ENCODE measurements around the gene NEK8.
"Not testable (repeated sequence)": the region's sequence is repeated elsewhere in the genome, so short reads cannot be mapped to it uniquely, and the experiment has no call there.

NEK8 gene

DNA sequence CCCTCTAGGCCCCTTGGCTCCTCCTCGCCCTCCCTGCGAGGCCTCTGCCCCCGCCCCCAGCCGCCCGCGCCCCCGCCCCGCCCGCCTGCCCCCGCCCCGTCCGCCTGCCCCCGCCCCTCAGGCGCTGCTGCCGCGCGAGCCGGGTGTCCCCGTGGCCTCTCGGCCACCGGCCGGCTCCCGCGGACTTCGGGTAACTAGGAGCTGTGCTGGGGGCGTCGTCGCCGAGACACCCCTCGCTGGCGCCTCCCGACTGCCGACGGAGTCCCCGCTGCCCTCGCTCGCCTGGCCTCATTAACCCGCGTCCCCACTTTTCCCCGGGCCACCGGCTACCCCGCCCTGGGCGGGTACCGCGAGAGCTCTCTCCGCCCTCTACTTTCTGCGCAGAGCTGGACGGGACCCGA lies 2.4 kb upstream of the NEK8 start, which contains the start of gene TLCD1:
TLCD1 (minus strand) TSS at position 8 of the 401 bp plus-strand sequence. CDS start 136 bp downstream, outside the sequence.
- H3K4me1 ChIP-seq (ENCODE audit: control insufficient read depth, insufficient read depth, low read length) = peaks cover 46% of the 10 kb centered on the region
- peaks cover 22 to 27% of the 10 kb centered on the region in 2 donors for H3K36me3 ChIP-seq (ENCODE audit: control insufficient read depth in 2 of 2, insufficient read depth in 2 of 2, low read length in 2 of 2)
- peak within 1 kb of the TSS; percentile 43 to 51 for H3K9ac ChIP-seq (ENCODE audit: low read length in 2 of 2)

DNA sequence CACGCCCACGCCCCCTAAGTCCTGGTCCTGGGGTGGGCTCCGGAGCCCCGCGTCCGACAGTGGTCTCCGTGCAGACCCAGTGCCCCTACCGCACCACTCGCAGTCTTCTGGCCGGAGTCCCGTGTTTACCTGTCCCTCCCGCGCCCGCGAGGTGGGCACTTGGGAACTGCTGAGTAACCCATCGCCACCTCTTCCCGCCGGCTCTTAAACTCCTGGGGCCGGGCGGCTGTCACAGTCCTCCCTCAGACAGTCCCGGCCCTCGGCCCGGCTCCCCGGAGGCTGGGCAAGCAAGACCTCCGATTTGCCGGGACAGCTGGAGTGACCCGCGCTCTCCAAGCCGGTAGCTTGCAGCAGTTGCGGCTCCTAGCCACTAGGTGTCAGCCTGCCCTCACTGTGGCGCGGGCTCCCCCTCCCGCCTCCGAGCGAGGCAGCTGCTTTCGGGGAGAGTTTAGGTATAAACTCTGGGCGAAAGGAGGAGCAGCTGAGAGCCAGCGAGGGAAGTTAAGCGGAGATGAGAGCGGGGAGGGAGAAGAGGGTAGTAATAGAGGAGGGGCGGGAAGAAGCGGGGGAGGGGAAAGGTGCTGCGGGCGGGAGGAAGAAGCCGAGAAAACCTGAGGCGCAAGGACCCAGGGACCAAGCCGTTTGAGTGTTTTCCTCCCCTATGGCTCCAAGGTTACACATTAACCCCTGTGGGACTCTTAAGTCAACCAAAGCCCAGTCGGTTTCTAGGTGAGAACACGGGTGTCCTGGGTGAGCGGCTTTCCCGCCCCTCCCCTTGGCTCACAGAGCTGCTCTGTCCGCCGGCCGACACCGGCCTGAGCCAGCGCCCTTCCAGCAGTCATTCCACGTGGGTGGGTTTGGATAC lies 1.7 kb upstream of the NEK8 start:
- Histone ChIP-seq H3K9ac (ENCODE audit: low read length in 2 of 2) (peak overlapping the region; percentile 43 to 51), H3K4me1 (ENCODE audit: control insufficient read depth, insufficient read depth, low read length) (peaks cover 39% of the 10 kb centered on the region), H3K9me3 (ENCODE audit: control insufficient read depth in 2 of 2, low read length in 2 of 2) (no peaks in the 10 kb centered on the region), H3K36me3 (ENCODE audit: control insufficient read depth in 2 of 2, insufficient read depth in 2 of 2, low read length in 2 of 2) (peaks cover 22% of the 10 kb centered on the region in 2 donors), H3K27me3 (ENCODE audit: control insufficient read depth in 1 of 2, insufficient read depth in 2 of 2, low read length in 2 of 2) (peaks cover 2 to 10% of the 10 kb centered on the region in 2 donors), H3K27ac (ENCODE audit: low read length) (peak overlapping the region; percentile 2), H3K4me3 (ENCODE audit: low read length in 2 of 2) (peak overlapping the region; percentile 61 to 91)

More for the DNA sequence above, 2.4 kb upstream of the NEK8 start, which contains the start of gene TLCD1:
- no peaks in the 10 kb centered on the region for H3K9me3 ChIP-seq (ENCODE audit: control insufficient read depth in 2 of 2, low read length in 2 of 2)
- peaks cover 2 to 10% of the 10 kb centered on the region in 2 donors for H3K27me3 ChIP-seq (ENCODE audit: control insufficient read depth in 1 of 2, insufficient read depth in 2 of 2, low read length in 2 of 2)
- peak within 1 kb of the TSS; percentile 61 to 91 for H3K4me3 ChIP-seq (ENCODE audit: low read length in 2 of 2)
- peak within 1 kb of the TSS; percentile 2 for H3K27ac ChIP-seq (ENCODE audit: low read length)

DNA sequence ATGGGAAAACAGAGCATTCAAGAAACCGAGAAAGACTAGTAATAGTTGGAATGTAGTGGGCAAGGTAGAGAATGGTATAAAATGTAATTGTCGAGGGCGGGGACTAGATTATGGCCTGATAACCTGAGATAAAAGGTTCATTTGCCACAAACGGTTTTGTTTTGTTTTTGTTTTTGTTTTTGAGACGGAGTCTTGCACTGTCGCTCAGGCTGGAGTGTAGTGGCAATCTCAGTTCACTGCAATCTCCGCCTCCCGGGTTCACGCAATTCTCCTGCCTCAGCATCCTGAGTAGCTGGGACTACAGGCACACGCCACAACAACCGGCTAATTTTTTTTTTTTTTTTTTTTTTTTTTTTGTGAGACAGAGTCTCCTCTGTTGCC lies 1.4 kb downstream of the NEK8 start:
- H3K4me1 ChIP-seq (ENCODE audit: control insufficient read depth, insufficient read depth, low read length) = peaks cover 36% of the 10 kb centered on the region
- peaks cover 0 to 2% of the 10 kb centered on the region in 2 donors for H3K36me3 ChIP-seq (ENCODE audit: control insufficient read depth in 2 of 2, insufficient read depth in 2 of 2, low read length in 2 of 2)
- H3K27ac ChIP-seq (ENCODE audit: low read length) = no peak overlapping the region
- H3K4me3 ChIP-seq (ENCODE audit: low read length in 2 of 2) = no peak overlapping the region
- H3K9ac ChIP-seq (ENCODE audit: low read length in 2 of 2) = no peak overlapping the region
- peaks cover 2 to 10% of the 10 kb centered on the region in 2 donors for H3K27me3 ChIP-seq (ENCODE audit: control insufficient read depth in 1 of 2, insufficient read depth in 2 of 2, low read length in 2 of 2)
- no peaks in the 10 kb centered on the region for H3K9me3 ChIP-seq (ENCODE audit: control insufficient read depth in 2 of 2, low read length in 2 of 2)

DNA sequence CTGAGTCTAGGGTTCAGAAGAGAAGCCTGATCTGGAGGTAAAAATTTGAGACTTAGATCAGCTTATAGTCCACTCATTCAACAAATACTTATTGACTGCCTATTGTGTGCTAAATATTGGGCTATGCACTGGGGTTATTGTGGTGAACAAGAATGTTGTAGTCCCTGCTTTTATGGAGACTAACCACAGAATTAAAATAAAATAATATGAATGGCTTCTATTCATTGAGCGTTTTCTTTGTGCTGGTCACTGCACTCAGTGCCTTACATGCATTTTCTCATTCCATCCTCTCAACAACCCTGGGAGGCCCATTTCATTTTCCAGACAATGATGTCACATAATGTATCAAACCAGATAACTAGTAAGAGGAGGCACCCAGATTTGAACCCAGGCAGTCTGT lies 4.8 kb downstream of the NEK8 start:
- Histone ChIP-seq H3K36me3 (ENCODE audit: control insufficient read depth in 2 of 2, insufficient read depth in 2 of 2, low read length in 2 of 2) (peaks cover 0 to 2% of the 10 kb centered on the region in 2 donors), H3K27me3 (ENCODE audit: control insufficient read depth in 1 of 2, insufficient read depth in 2 of 2, low read length in 2 of 2) (no peaks in the 10 kb centered on the region), H3K27ac (ENCODE audit: low read length) (no peak overlapping the region), H3K4me1 (ENCODE audit: control insufficient read depth, insufficient read depth, low read length) (peaks cover 6% of the 10 kb centered on the region), H3K4me3 (ENCODE audit: low read length in 2 of 2) (no peak overlapping the region), H3K9ac (ENCODE audit: low read length in 2 of 2) (no peak overlapping the region), H3K9me3 (ENCODE audit: control insufficient read depth in 2 of 2, low read length in 2 of 2) (no peaks in the 10 kb centered on the region)

DNA sequence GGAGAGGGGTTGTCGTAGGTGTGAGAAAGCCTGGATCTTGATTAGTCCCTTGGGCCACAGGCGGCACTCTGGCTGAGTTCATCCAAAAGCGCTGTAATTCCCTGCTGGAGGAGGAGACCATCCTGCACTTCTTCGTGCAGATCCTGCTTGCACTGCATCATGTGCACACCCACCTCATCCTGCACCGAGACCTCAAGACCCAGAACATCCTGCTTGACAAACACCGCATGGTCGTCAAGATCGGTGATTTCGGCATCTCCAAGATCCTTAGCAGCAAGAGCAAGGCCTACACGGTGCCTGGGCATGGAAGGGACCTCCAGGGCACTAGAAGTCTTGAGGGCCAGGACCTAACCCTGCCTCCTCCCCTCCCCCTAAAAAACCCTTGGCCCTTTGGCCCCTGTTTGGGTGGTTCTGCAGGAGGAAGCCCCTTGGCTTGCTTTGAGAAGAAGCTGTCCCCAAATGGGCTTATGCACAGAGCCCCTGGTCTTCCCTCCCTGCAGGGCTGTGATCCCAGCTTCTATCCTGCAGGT lies 6.2 kb downstream of the NEK8 start:
- peaks cover 0 to 2% of the 10 kb centered on the region in 2 donors for H3K36me3 ChIP-seq (ENCODE audit: control insufficient read depth in 2 of 2, insufficient read depth in 2 of 2, low read length in 2 of 2)
- H3K27ac ChIP-seq (ENCODE audit: low read length) = no peak overlapping the region
- no peak overlapping the region for H3K9ac ChIP-seq (ENCODE audit: low read length in 2 of 2)
- no peaks in the 10 kb centered on the region for H3K4me1 ChIP-seq (ENCODE audit: control insufficient read depth, insufficient read depth, low read length)
- H3K9me3 ChIP-seq (ENCODE audit: control insufficient read depth in 2 of 2, low read length in 2 of 2) = no peaks in the 10 kb centered on the region
- no peaks in the 10 kb centered on the region for H3K27me3 ChIP-seq (ENCODE audit: control insufficient read depth in 1 of 2, insufficient read depth in 2 of 2, low read length in 2 of 2)
- no peak overlapping the region for H3K4me3 ChIP-seq (ENCODE audit: low read length in 2 of 2)

- H3K9me3 ChIP-seq (ENCODE audit: control insufficient read depth in 2 of 2, low read length in 2 of 2) = no peaks in the 10 kb centered on the region
- H3K9ac ChIP-seq (ENCODE audit: low read length in 2 of 2) = no peak overlapping the region
- no peaks in the 10 kb centered on the region for H3K4me1 ChIP-seq (ENCODE audit: control insufficient read depth, insufficient read depth, low read length)
- peaks cover 0 to 2% of the 10 kb centered on the region in 2 donors for H3K36me3 ChIP-seq (ENCODE audit: control insufficient read depth in 2 of 2, insufficient read depth in 2 of 2, low read length in 2 of 2)
- no peak overlapping the region for H3K4me3 ChIP-seq (ENCODE audit: low read length in 2 of 2)
- no peaks in the 10 kb centered on the region for H3K27me3 ChIP-seq (ENCODE audit: control insufficient read depth in 1 of 2, insufficient read depth in 2 of 2, low read length in 2 of 2)
- H3K27ac ChIP-seq (ENCODE audit: low read length) = no peak overlapping the region
Measured at GRCh38 chr17:28735242-28735722, 6.7 kb downstream of the NEK8 start.

GRCh38 chr17:28735913-28736769 lies 7.6 kb downstream of the NEK8 start:
- not testable (repeated sequence) for H3K4me3 ChIP-seq (ENCODE audit: low read length in 2 of 2); H3K4me1 ChIP-seq (ENCODE audit: control insufficient read depth, insufficient read depth, low read length)

GRCh38 chr17:28737316-28737715 lies 8.7 kb downstream of the NEK8 start:
- Histone ChIP-seq H3K36me3 (ENCODE audit: control insufficient read depth in 2 of 2, insufficient read depth in 2 of 2, low read length in 2 of 2) (peaks cover 0 to 2% of the 10 kb centered on the region in 2 donors), H3K4me1 (ENCODE audit: control insufficient read depth, insufficient read depth, low read length) (no peaks in the 10 kb centered on the region), H3K27me3 (ENCODE audit: control insufficient read depth in 1 of 2, insufficient read depth in 2 of 2, low read length in 2 of 2) (no peaks in the 10 kb centered on the region), H3K4me3 (ENCODE audit: low read length in 2 of 2) (no peak overlapping the region), H3K9ac (ENCODE audit: low read length in 2 of 2) (no peak overlapping the region), H3K27ac (ENCODE audit: low read length) (no peak overlapping the region), H3K9me3 (ENCODE audit: control insufficient read depth in 2 of 2, low read length in 2 of 2) (no peaks in the 10 kb centered on the region)

More at GRCh38 chr17:28735913-28736769, 7.6 kb downstream of the NEK8 start:
- H3K9ac ChIP-seq (ENCODE audit: low read length in 2 of 2); H3K9me3 ChIP-seq (ENCODE audit: control insufficient read depth in 2 of 2, low read length in 2 of 2); H3K27ac ChIP-seq (ENCODE audit: low read length); H3K36me3 ChIP-seq (ENCODE audit: control insufficient read depth in 2 of 2, insufficient read depth in 2 of 2, low read length in 2 of 2); H3K27me3 ChIP-seq (ENCODE audit: control insufficient read depth in 1 of 2, insufficient read depth in 2 of 2, low read length in 2 of 2): not testable (repeated sequence)

- H3K27ac ChIP-seq (ENCODE audit: low read length) = no peak overlapping the region
- H3K27me3 ChIP-seq (ENCODE audit: control insufficient read depth in 1 of 2, insufficient read depth in 2 of 2, low read length in 2 of 2) = no peaks in the 10 kb centered on the region
- H3K9ac ChIP-seq (ENCODE audit: low read length in 2 of 2) = no peak overlapping the region
Measured at GRCh38 chr17:28737770-28738679, 9.4 kb downstream of the NEK8 start.

More at GRCh38 chr17:28737770-28738679, 9.4 kb downstream of the NEK8 start:
- H3K9me3 ChIP-seq (ENCODE audit: control insufficient read depth in 2 of 2, low read length in 2 of 2) = no peaks in the 10 kb centered on the region
- peaks cover 0 to 2% of the 10 kb centered on the region in 2 donors for H3K36me3 ChIP-seq (ENCODE audit: control insufficient read depth in 2 of 2, insufficient read depth in 2 of 2, low read length in 2 of 2)
- H3K4me3 ChIP-seq (ENCODE audit: low read length in 2 of 2) = no peak overlapping the region
- peaks cover 1% of the 10 kb centered on the region for H3K4me1 ChIP-seq (ENCODE audit: control insufficient read depth, insufficient read depth, low read length)
